Measurements from ENCODE around the gene ADAMTS1.

ADAMTS1 gene

DNA sequence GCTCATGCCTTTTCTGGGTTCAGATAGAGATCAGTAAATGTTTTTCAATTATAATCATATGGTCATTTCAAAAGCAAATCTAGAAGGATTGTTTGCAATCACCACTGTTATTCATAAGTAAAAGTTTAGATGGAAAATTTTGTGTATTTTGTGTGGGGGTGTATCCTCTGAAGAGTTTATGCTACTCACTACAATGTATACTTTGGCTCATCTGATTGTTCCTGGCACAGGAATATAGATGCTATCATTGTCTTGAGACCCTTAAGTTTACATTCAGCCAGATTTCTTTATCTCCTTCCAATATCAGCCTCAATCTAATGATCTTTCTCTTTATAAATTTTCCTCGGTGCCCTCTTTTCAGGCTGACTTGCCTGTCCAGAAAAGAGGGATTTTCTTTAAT lies 33.0 kb downstream of the ADAMTS1 start:
- no peak for DNase-seq (ENCODE audit: low spot score)

GRCh38 chr21:26811482-26811881 lies 33.7 kb downstream of the ADAMTS1 start:
- DNase-seq (ENCODE audit: low spot score), result no peak

GRCh38 chr21:26810676-26811415 lies 34.4 kb downstream of the ADAMTS1 start:
- DNase-seq (ENCODE audit: low spot score), result no peak

DNA sequence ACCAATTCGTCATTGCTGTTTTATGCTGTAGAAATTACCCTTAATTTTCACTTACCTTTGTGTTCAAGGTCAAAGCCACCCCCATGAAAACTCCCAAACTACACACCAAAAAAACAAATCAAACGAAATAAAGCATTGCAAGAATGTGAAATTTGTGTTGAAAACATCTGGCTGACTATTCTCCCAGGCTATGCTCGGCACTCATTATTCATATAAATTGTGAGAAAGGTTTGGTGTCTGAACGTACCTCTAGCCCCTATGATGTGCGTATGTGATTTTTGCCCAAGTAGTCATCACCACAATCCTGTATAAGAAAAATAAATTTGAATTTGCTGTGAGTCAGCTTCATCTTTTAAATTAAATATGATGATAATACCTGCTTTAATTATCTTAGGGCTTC lies 34.9 kb downstream of the ADAMTS1 start:
- DNase-seq (ENCODE audit: low spot score), result no peak

DNA sequence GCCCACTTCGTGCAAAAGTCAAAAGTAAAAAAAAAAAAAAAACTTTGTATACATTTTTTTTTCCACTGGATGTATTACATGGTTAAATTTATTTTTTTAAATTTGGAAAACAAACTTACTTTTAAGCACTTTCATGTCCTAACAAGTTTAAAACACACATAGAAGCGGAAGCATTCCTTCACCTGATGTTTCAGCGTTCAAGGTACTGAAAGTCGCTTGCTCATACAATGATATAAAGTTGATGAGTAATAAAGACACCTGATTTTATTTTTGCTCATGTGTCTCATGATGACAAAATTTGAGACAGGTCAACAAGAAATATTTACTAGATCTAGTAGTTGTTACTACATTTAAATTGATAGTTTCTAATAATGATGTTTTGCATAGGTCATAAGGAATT lies 35.5 kb downstream of the ADAMTS1 start:
- no peak for DNase-seq (ENCODE audit: low spot score)

- no peak for DNase-seq (ENCODE audit: low spot score)
These were observed 38.4 kb downstream of the ADAMTS1 start for GRCh38 chr21:26806801-26807295.

DNA sequence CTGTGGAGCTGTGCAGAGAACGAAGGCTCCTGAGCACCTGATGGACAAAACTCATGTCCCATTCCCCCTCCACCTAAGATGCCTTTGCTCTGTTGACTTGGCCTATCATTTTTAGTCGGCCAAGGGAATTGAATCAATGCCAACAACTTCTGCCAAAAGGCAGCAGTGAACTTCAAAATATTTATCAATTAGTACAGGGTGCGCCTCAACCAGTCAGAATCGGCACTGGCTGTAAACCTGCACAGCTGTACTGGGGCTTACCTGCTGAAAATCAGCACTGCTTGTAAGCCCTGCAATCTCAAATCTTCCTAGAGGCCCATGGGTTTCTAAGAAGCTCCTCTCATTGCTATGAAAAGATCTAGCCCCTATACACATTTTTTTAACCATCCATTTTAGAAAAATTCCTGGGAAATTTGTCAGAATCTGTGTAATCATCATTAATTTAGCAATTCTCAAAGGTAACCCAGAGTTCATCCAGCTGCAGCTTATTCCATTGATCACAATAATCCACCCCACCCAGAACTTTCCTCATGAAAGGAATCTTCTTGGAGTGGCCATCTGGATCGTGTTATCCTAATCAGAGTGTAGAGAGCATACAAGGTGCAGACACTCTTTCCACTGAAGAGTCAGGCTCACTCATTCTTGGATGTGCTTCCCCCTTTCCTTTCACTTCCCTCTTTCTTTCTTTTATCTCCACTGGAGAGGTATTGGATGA lies 40.2 kb downstream of the ADAMTS1 start:
- DNase-seq (ENCODE audit: low spot score), result no peak

GRCh38 chr21:26801498-26801897 lies 43.7 kb downstream of the ADAMTS1 start:
- no peak for DNase-seq (ENCODE audit: low spot score)

- DNase-seq (ENCODE audit: low spot score), result no peak
These were observed 44.2 kb downstream of the ADAMTS1 start for GRCh38 chr21:26800970-26801431.

DNA sequence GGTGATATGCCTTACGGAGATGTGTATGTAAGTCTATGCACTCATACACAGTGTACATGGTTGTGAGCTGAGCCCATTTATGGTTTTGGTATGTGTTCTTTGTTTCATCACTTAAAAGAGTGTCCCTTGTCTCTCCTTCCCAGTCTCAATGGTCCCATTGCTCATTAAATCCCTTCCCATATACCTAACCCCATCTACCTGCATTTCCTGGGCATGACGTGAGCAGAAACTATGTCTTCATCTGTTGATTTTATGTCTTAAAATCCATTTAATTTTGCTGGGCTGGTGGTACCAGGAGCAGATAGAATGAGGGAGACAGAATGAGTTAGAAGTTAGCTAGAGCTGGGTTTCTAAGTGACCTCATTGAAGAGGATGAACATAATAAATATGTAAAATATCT lies 44.8 kb downstream of the ADAMTS1 start:
- DNase-seq (ENCODE audit: low spot score), result no peak

GRCh38 chr21:26800001-26800400 lies 45.2 kb downstream of the ADAMTS1 start:
- no peak for DNase-seq (ENCODE audit: low spot score)

GRCh38 chr21:26798856-26799751 lies 46.1 kb downstream of the ADAMTS1 start:
- no peak for DNase-seq (ENCODE audit: low spot score)

DNA sequence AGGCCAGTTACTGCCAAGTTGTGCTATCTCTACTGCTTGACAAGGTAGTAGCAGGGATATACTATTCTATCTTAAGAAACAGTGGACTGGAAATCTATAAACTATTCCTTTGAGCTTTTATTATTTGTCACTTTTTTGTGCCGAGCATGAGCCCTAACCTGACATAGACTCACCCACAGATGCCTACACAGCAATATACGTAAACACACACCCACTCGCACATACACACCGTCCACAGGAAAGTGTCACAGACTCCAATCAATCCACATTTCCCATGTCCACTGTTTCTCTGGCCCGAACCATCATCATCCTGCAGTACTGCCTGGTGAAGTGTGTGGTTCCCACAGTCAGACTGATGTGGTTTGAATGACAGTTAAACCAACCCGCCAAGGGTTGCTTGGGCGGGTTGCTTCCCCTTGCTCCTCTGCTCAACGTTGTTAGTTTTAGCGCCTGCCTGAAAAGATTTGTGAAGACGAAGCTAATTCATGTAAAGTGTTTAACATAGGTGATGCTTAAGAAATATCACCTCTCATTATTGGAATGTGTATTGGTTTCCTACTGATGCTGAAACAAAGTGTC lies 47.2 kb downstream of the ADAMTS1 start:
- no peak for DNase-seq (ENCODE audit: low spot score)

GRCh38 chr21:26795866-26796329 lies 49.3 kb downstream of the ADAMTS1 start:
- no peak for DNase-seq (ENCODE audit: low spot score)

- DNase-seq (ENCODE audit: low spot score), result no peak
These were observed 49.8 kb downstream of the ADAMTS1 start for GRCh38 chr21:26795412-26795805.

GRCh38 chr21:26794597-26795411 lies 50.4 kb downstream of the ADAMTS1 start:
- no peak for DNase-seq (ENCODE audit: low spot score)

DNA sequence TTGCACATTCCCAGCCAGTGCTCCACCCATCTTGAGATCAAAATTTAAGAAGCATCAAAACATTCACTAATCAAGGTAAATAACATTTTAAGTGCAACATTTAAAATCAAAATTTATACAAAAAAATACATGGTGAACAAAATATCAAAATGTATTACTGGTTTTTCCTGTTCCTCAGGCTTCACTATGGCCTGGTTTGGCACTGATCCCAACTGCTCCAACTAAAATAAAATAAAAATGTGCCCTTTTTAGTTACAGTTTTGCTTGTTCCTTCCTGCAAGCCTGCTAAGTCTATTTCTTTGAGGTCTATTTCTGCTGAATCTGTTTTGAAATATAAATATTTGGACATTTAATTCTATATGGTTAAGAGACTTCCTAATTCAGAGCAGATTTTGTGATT lies 54.9 kb downstream of the ADAMTS1 start:
- no peak for DNase-seq (ENCODE audit: low spot score)

- DNase-seq (ENCODE audit: low spot score), result no peak
These were observed 56.4 kb downstream of the ADAMTS1 start for GRCh38 chr21:26788790-26789189.
